Activated T-helper 1 cell treated with anti-CD3 and anti-CD28 coated beads, Interleukin-12 subunit alpha, Interleukin-12 subunit beta, Interleukin-2, Interleukin-4 antibody, amounts not matched to agents 30 ng/mL and 10 ng/mL and 1 ng/mL, durations not matched to agents 14 hours and 24 hours and 36 hours (primary cell): ENCODE data around the gene ZNF618. TPM values are rescaled to one million over a fixed set of nuclear protein-coding genes. Genes with fewer than 3 reads are reported as not detected.

Experiments used
- DNase-seq: peaks from one replicate; pipeline ENCODE4 v3.0.0; 2021; ENCODE audit warnings: low spot score
- H3K27ac Mint-ChIP-seq: one replicate; pipeline ENCODE4 v1.8.0; 2021; ENCODE audit warnings: mild to moderate bottlenecking, mixed read lengths
- H3K27me3 Mint-ChIP-seq: one replicate; pipeline ENCODE4 v1.8.0; 2022; ENCODE audit warnings: mild to moderate bottlenecking, moderate library complexity, mixed read lengths; ENCODE audit not compliant: insufficient read depth
- H3K36me3 Mint-ChIP-seq: one replicate; pipeline ENCODE4 v1.8.0; 2021; ENCODE audit warnings: low read depth, mixed read lengths
- H3K4me1 Mint-ChIP-seq: one replicate; pipeline ENCODE4 v1.8.0; 2021; ENCODE audit warnings: low read depth, mixed read lengths
- H3K4me3 Mint-ChIP-seq: one replicate; pipeline ENCODE4 v1.8.0; 2021; ENCODE audit warnings: mild to moderate bottlenecking, moderate library complexity, mixed read lengths
- H3K9me3 Mint-ChIP-seq: one replicate; pipeline ENCODE4 v1.8.0; 2021; ENCODE audit warnings: mixed read lengths
- intact Hi-C: fragments of 100-400 bp; cut with micrococcal nuclease; formaldehyde crosslinking; loops from one replicate; pipeline ENCODE4 v1.15.1; 2024
- total RNA-seq: library from RNA; stranded (reverse); gene quantifications from 2 replicates; pipeline ENCODE4 v1.2.3, GENCODE V29; 2022

Gene ZNF618
- total RNA-seq, 1 donor from 2014 or later = 0.16 TPM

- Mint-ChIP-seq H3K36me3 (no peaks in the 10 kb centered on the region), H3K9me3 (no peaks in the 10 kb centered on the region), H3K27ac (no peak overlapping the region), H3K27me3 (peaks cover 8% of the 10 kb centered on the region), H3K4me1 (no peaks in the 10 kb centered on the region), H3K4me3 (no peak overlapping the region)
- intact Hi-C loops = no loop called here
- DNase-seq = no peak
Measured at GRCh38 chr9:113906411-113907110, 30.5 kb downstream of the ZNF618 start.

DNA sequence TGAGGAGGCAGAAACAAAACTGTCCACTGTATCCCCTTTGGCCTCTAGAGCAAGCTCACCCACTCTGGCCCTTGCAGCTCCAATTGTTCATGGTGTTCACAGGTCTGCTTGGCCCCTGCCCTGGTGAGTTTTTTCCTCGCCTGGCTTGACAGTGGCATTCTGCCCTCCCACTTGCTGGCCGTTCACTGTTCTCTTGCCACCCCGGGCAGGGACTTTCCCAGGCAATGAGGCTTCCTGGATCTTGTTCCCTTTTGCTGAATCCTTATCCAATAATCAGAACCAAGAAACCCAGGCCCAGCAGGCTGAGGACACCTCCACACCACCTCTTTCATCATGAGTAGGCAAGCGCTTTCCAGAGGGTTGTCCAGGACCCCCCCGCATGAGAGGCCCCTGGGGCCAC lies 31.2 kb downstream of the ZNF618 start:
- H3K4me1 Mint-ChIP-seq = no peaks in the 10 kb centered on the region
- no peaks in the 10 kb centered on the region for H3K9me3 Mint-ChIP-seq
- intact Hi-C loops = no loop called here

DNA sequence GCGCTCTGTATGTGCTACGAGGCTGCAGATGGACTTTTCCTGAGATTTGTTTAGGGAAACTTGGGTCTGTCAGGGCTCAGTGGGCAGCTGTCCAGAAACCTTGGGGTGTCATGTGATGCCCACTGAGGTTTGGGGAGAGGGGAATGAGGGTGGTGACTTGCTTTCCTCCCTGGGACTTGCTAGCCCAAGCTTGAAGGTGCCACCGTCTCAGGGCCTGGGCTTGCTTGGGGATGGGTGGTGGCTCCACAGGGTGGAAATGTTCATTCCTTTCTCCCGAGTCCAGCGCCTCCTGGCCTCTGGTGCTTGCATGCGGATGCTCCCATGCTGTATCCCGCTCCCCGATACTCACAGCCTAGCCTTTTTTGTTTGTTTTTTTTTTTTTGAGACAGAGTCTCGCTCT lies 33.3 kb downstream of the ZNF618 start:
- no peak overlapping the region for H3K27ac Mint-ChIP-seq
- H3K4me1 Mint-ChIP-seq = no peaks in the 10 kb centered on the region
- intact Hi-C loops = no loop called here
- H3K27me3 Mint-ChIP-seq = no peaks in the 10 kb centered on the region
- no peaks in the 10 kb centered on the region for H3K9me3 Mint-ChIP-seq
- H3K36me3 Mint-ChIP-seq = no peaks in the 10 kb centered on the region
- no peak for DNase-seq
- H3K4me3 Mint-ChIP-seq = no peak overlapping the region

More for the DNA sequence above, 31.2 kb downstream of the ZNF618 start:
- H3K27me3 Mint-ChIP-seq = peaks cover 8% of the 10 kb centered on the region
- H3K36me3 Mint-ChIP-seq = no peaks in the 10 kb centered on the region
- H3K27ac Mint-ChIP-seq = no peak overlapping the region
- H3K4me3 Mint-ChIP-seq = no peak overlapping the region
- no peak for DNase-seq

DNA sequence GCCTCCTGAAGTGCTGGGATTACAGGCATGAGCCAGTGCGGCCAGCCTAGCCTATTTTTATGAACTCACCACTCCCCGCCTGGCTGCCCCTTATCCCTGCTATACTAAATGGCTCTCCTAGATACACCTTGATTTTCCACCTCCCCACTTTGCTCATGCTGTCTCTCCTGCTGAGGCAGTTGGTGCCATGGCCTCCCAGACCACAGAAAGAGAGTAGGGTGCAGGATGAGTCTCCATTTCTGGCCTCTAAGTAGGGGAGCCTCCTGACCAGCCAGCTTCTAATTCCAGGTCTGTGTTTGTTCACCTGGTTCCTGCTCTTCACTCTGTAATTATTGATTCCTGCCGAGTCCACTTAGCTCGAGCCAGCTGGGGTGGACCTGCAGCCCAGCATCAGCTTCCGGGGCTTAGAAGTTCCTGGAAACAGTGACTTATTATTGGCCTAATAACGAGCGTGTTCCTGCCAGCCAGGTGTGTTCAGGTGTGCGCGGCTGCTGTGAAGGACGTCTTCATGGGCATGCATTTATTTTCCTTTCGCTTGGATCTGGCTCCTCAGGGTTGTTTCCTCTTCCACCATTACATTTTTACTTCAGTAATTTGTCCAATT lies 34.0 kb downstream of the ZNF618 start:
- Mint-ChIP-seq H3K4me1 (no peaks in the 10 kb centered on the region), H3K4me3 (no peak overlapping the region), H3K27me3 (peaks cover 2% of the 10 kb centered on the region), H3K36me3 (no peaks in the 10 kb centered on the region), H3K27ac (no peak overlapping the region), H3K9me3 (no peaks in the 10 kb centered on the region)
- no peak for DNase-seq
- intact Hi-C loops = no loop called here

DNA sequence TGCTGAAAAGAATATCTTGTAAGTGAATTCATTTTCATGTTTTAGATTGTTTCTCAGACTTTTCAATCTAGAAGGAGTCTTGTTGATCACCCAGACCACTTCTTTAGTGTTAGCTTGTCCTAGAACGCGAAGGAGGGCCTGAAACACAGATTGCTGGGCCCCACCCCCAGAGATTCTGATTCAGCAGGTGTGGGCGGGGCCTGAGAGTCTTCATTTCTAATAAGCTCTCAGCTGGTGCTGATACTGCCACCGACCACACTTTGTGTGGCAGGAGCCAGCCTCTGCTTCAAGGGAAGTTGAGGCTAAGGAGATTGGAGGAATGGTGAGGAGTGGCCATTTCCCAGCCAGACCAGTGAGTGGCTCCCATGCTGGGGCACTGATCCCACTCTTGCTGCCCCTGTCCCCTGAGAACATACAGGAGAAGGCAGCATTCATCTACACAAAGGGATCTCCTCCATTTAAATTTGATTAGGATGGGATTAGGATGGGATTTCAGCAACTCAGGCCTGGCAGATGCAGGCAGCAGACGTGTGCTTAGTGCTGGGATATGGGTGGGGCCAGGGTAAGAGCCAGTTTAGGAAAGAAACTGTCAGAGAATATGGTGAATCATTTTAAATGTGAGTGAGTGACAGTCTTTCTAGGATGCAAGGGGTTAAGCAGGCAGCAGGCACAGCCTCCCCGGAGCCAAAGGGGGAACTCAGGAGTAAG lies 35.9 kb downstream of the ZNF618 start:
- H3K4me3 Mint-ChIP-seq = no peak overlapping the region
- intact Hi-C loops = no loop called here
- H3K4me1 Mint-ChIP-seq = no peaks in the 10 kb centered on the region
- DNase-seq = no peak
- no peaks in the 10 kb centered on the region for H3K36me3 Mint-ChIP-seq
- no peak overlapping the region for H3K27ac Mint-ChIP-seq
- no peaks in the 10 kb centered on the region for H3K9me3 Mint-ChIP-seq
- H3K27me3 Mint-ChIP-seq = peaks cover 3% of the 10 kb centered on the region

GRCh38 chr9:113912816-113913215 lies 36.7 kb downstream of the ZNF618 start:
- no peak for DNase-seq
- no peaks in the 10 kb centered on the region for H3K9me3 Mint-ChIP-seq
- H3K4me1 Mint-ChIP-seq = no peaks in the 10 kb centered on the region
- H3K36me3 Mint-ChIP-seq = no peaks in the 10 kb centered on the region
- intact Hi-C loops = no loop called here
- peaks cover 3% of the 10 kb centered on the region for H3K27me3 Mint-ChIP-seq
- no peak overlapping the region for H3K4me3 Mint-ChIP-seq
- no peak overlapping the region for H3K27ac Mint-ChIP-seq

GRCh38 chr9:113913426-113914195 lies 37.5 kb downstream of the ZNF618 start:
- DNase-seq = no peak
- no peaks in the 10 kb centered on the region for H3K9me3 Mint-ChIP-seq
- H3K4me1 Mint-ChIP-seq = no peaks in the 10 kb centered on the region
- no peaks in the 10 kb centered on the region for H3K36me3 Mint-ChIP-seq
- intact Hi-C loops = no loop called here
- H3K4me3 Mint-ChIP-seq = no peak overlapping the region
- H3K27me3 Mint-ChIP-seq = peaks cover 3% of the 10 kb centered on the region
- H3K27ac Mint-ChIP-seq = no peak overlapping the region

DNA sequence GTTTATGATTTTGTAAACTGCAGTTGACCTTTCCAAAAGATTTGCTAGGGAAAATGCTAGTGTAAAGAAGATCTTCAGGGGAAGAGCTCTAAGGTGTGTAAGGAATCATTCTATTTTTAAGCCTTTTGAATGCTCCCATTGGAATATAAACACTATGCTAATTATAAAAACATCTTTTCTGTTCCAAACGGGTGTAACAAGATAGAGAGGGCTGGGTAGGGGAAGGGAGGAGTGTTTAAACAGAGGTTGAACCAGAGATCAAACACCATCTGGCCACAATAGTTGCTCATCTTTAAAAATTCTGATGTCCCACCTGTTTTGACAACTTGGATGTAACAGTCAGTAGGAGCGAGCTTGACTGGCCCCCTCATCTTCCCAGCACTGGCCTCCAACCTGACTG lies 38.4 kb downstream of the ZNF618 start:
- H3K4me1 Mint-ChIP-seq = no peaks in the 10 kb centered on the region
- DNase-seq = no peak
- intact Hi-C loops = no loop called here
- H3K27me3 Mint-ChIP-seq = peaks cover 3% of the 10 kb centered on the region
- no peaks in the 10 kb centered on the region for H3K9me3 Mint-ChIP-seq
- H3K4me3 Mint-ChIP-seq = no peak overlapping the region
- H3K36me3 Mint-ChIP-seq = no peaks in the 10 kb centered on the region
- H3K27ac Mint-ChIP-seq = no peak overlapping the region

GRCh38 chr9:113915817-113916434 lies 39.8 kb downstream of the ZNF618 start:
- DNase-seq = no peak
- Mint-ChIP-seq H3K27me3 (peaks cover 3% of the 10 kb centered on the region), H3K4me1 (no peaks in the 10 kb centered on the region), H3K4me3 (no peak overlapping the region), H3K36me3 (no peaks in the 10 kb centered on the region), H3K9me3 (no peaks in the 10 kb centered on the region), H3K27ac (no peak overlapping the region)
- intact Hi-C loops = no loop called here

- H3K36me3 Mint-ChIP-seq = no peaks in the 10 kb centered on the region
- no peaks in the 10 kb centered on the region for H3K4me1 Mint-ChIP-seq
- no peak overlapping the region for H3K4me3 Mint-ChIP-seq
- H3K9me3 Mint-ChIP-seq = no peaks in the 10 kb centered on the region
- no peak for DNase-seq
- H3K27ac Mint-ChIP-seq = no peak overlapping the region
- intact Hi-C loops = no loop called here
- H3K27me3 Mint-ChIP-seq = peaks cover 3% of the 10 kb centered on the region
Measured at GRCh38 chr9:113916931-113917330, 40.8 kb downstream of the ZNF618 start.

DNA sequence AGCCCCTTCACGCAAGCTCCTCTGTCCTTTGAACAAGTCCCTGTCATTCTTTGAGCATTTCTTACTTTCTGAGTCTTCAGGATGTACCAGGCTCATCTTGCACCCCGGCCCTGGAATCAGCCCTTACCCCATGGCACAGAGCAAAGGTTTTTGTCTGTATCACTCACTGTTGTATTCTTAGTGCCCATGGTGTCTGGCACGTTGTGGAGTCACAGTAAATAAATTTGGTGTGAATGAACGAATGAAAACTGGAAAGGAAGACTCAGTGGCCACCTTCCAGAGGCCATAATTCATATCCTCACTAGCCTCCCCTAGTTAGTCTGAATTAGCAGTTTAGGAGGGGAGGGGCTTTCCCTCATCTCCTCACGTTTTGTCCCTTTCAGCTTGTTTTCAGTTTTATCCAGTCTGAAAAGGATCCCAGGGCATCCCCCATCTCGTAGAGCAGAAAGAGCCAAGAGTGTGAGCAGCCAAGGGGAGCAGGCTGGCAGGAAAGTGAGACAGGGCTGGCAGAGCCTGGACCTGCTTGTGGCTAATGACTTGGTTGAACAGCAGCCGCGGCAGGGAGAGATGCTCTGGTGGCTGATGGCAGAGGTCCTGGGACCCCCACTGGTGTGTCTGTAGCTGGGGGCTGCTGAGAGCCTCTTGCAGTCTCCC lies 42.7 kb downstream of the ZNF618 start:
- Mint-ChIP-seq H3K9me3 (peaks cover 3% of the 10 kb centered on the region), H3K36me3 (no peaks in the 10 kb centered on the region), H3K4me3 (no peak overlapping the region), H3K4me1 (no peaks in the 10 kb centered on the region), H3K27me3 (peaks cover 6% of the 10 kb centered on the region), H3K27ac (no peak overlapping the region)
- intact Hi-C loops = no loop called here
- DNase-seq = no peak

DNA sequence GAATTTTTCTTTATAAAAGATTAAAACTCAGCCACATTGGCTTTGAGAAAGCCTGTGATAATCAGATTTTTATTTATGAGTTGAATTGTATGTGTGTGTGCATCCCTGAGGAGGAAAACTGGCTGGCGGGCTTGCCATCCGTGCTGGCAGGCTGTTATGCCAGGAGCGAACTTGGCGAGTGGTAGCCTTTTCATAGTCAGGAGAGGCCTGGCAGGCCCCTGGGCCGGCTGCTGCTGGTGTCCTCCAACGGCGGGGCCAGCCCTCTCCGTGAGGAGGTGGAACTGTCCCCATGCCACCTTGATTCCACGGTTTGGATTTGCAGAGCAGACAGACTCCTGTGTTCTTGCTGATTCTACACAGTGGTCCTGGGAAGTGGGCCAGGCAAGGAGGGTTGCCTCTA lies 43.3 kb downstream of the ZNF618 start:
- intact Hi-C loops = no loop called here
- Mint-ChIP-seq H3K4me1 (no peaks in the 10 kb centered on the region), H3K36me3 (no peaks in the 10 kb centered on the region), H3K27me3 (peaks cover 6% of the 10 kb centered on the region), H3K27ac (no peak overlapping the region), H3K4me3 (no peak overlapping the region), H3K9me3 (peaks cover 3% of the 10 kb centered on the region)
- DNase-seq = no peak
